ENCODE data around the gene RPTOR.
"Not testable (repeated sequence)": the region's sequence is repeated elsewhere in the genome, so short reads cannot be mapped to it uniquely, and the experiment has no call there.

- TF ChIP-seq, protein P1, sequence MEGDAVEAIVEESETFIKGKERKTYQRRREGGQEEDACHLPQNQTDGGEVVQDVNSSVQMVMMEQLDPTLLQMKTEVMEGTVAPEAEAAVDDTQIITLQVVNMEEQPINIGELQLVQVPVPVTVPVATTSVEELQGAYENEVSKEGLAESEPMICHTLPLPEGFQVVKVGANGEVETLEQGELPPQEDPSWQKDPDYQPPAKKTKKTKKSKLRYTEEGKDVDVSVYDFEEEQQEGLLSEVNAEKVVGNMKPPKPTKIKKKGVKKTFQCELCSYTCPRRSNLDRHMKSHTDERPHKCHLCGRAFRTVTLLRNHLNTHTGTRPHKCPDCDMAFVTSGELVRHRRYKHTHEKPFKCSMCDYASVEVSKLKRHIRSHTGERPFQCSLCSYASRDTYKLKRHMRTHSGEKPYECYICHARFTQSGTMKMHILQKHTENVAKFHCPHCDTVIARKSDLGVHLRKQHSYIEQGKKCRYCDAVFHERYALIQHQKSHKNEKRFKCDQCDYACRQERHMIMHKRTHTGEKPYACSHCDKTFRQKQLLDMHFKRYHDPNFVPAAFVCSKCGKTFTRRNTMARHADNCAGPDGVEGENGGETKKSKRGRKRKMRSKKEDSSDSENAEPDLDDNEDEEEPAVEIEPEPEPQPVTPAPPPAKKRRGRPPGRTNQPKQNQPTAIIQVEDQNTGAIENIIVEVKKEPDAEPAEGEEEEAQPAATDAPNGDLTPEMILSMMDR (IDR thresholded peaks at IDR 0.05), result not testable (repeated sequence)
- not testable (repeated sequence) for TF ChIP-seq POLR2A, POLR2AphosphoS5 (IDR thresholded peaks at IDR 0.05)
These were observed 200.1 kb downstream of the RPTOR start for GRCh38 chr17:80744725-80745124.
